Lung microvascular endothelial cell (primary cell): ENCODE measurements around the gene RING1. TPM values are rescaled to one million over a fixed set of nuclear protein-coding genes. Genes with fewer than 3 reads are reported as not detected.

ENCODE experiments used
- DNase-seq, 2 donors: peaks; one replicate each; pipeline versions ENCODE4 v3.0.0 to v3.0.0-alpha.2; 2010; ENCODE audit warnings: low read depth in 2 of 2
- total RNA-seq: library from RNA; depleted of rRNA; stranded (reverse); fragments of >200 nt; gene quantifications from 2 replicates; pipeline ENCODE4 v1.2.1, GENCODE V29; 2014

Gene RING1
- total RNA-seq, result 14.4 and 22.8 TPM in 2 replicates

GRCh38 chr6:33208091-33208967, at the start of gene RING1:
TSS of gene RING1 (plus strand) at chr6:33208500. CDS start at chr6:33208823, 323 bp downstream.
- peak; percentile 80 to 86 for DNase-seq

GRCh38 chr6:33160096-33160495, 48.2 kb upstream of the RING1 start:
- no peak for DNase-seq

DNA sequence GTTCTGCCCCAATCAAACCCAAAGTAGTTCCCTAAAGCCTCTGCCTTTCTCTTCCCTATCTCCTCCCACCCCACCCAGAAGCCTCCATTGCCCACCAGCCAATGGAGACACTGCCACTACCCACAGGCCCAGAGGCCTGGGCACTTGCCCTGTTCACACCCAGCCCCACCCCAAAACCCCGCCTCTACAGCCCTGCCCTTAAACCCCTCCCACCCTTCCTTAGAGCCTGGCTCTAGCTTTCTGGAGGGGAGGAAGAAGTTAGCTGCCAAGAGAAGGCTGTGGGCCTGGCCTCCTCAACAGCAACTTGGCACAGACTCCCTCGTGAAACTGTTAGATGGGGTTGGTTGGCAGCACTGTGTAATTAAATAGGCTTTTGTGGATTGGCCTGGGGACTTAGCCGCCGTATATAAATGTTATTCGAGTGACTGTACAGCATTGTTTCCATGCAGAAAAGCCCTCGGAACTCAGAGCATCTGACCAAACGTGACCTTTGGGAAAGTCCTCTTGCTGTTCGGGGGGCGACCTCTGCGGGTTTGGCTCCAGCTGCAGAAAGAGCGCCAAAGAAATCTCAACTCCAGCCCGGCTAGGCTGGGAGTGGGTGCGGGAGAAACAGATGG, 47.5 kb upstream of the RING1 start:
- no peak for DNase-seq

DNA sequence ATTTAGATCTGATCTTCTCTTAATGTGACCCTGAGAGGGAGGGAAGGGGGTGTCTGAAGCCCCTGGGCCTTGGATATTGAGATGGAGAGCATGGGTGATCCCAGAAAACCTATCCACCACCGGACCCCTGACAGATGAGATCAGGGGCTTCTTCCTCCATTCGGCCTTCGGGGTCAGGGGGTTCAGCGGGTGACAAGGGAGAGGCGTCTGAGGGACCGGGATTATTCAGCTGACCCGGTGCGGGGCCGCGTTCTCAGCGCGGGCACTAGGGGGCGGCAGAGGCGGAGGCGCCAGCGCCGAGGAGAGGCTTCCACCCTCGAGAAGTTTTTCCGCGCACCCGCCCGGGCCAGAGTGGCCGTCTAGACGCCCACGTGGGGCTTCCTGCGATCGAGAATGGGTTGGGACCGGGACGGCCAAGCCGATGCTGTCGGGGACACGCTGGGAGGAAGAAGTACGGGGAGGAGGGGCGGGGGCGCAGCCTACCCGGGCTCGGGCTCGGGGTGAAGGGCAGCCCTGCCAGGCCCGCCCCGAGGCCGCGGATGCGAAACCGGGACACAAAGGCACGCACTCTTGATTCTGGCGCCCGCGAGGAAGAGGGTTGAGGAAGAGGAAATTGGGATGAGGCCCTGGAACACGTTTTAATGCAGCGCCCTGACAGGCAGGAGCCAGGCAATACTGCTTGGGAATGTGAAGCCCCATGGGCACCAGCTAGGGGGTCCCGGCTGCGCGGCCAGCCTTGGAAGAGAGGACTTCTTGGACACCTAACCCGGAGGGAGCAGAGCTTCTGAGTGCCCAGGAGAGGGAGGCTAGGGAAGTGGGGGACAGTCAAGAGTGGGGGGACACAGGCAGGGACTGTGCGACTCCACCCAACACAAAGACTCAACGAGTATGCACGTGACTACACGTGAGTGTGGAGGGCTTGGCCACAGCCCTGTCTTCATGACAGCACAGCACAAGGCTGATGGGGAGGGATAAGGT, 46.7 kb upstream of the RING1 start:
- peak; percentile 60 to 61 for DNase-seq

DNA sequence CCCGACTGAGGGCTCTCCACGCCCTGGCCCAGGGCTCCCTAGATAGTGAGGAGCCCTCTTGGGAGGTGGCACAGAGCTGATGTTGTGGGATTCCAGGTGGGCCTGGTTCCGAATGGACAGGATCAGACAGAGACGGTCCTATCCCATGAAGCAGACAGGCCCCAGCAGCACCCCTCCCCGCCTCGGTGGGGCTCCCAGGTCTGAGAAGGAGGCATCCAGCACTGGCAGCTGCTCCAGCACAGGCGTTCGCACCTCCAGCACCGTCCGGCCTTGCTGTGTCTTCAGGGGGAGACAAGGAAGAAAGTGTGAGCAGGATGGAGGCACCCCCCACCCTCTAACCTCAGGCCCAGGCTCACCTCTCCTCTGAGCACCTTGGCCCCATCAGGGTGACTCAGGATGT, 44.8 kb upstream of the RING1 start:
- DNase-seq, result no peak

DNA sequence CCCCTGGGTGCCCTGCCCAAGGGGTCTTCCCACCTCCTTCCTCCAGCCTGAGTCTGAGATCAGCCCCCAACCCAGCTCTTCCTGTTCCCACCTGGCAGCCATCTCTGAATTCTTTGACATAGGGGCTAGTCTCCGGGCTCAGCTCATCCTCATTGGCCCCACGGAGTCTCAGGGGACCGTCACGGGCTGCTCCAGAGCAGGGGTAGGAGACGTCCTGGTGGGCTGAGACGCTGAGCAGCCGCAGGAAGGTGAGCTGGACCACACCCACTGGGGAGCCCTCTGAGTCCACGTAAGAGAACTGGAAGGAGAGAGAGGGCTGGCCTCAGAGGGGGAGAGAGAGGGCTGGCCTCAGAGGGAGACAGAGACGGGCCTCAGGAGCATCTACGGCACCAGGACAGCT, 44.1 kb upstream of the RING1 start:
- no peak for DNase-seq

- no peak for DNase-seq
Measured at GRCh38 chr6:33164665-33165373, 43.5 kb upstream of the RING1 start.

DNA sequence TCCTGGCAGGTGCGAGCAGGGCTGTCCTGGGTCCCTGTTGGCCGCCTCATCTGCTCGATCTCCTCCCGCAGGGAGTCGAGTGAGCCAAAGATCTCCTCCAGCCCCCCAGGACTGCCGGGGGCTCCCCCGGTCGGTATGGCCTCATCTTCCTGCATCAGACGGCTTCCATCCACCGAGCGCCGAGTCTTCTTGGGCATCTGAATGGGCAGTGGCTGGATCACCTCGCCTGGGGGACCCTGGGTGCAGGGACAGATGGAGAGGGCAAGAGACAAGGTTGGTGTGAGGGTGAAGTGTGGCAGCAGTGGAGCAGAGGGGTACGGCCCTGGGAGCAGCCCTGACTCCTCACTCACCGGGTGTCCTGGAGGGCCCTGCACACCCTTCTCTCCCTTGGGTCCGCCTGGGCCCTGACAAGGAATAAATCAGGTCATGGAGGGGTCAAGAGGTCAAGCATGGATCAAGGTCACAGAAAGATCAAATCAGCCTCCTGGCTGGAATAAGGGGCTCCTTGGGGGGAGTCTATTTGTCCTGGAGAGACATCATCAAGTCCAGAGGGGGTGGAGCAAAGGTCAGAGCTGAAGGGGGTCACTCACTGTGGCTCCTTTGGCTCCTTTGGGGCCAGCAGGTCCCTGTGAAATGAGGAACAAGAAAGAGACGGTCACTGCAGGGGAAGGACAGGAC, 42.6 kb upstream of the RING1 start:
- no peak for DNase-seq

DNA sequence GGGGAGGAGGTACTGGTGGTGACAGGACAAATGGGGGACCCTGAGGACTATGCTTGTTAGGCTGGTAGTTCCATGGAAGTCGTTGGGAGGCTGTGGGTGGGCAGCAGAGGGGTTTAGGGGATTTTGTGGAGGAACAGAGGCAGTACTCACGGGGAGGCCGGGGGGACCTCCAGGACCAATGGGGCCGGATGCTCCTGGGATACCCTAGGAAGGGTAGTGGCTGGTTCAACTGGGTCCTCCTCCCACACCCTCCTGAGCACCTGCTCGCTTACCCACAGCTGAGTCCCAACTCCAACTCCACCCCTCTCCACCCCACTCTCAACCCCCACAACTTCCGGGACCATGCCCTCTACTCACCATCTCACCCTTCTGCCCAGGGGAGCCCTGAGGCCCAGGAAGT, 41.9 kb upstream of the RING1 start:
- no peak for DNase-seq

GRCh38 chr6:33166811-33167210, 41.5 kb upstream of the RING1 start:
- no peak for DNase-seq

- DNase-seq, result no peak
Measured at GRCh38 chr6:33167374-33168283, 40.7 kb upstream of the RING1 start.

- DNase-seq, result no peak
Measured at GRCh38 chr6:33168284-33168601, 40.1 kb upstream of the RING1 start.

GRCh38 chr6:33168639-33169038, 39.7 kb upstream of the RING1 start:
- no peak for DNase-seq

DNA sequence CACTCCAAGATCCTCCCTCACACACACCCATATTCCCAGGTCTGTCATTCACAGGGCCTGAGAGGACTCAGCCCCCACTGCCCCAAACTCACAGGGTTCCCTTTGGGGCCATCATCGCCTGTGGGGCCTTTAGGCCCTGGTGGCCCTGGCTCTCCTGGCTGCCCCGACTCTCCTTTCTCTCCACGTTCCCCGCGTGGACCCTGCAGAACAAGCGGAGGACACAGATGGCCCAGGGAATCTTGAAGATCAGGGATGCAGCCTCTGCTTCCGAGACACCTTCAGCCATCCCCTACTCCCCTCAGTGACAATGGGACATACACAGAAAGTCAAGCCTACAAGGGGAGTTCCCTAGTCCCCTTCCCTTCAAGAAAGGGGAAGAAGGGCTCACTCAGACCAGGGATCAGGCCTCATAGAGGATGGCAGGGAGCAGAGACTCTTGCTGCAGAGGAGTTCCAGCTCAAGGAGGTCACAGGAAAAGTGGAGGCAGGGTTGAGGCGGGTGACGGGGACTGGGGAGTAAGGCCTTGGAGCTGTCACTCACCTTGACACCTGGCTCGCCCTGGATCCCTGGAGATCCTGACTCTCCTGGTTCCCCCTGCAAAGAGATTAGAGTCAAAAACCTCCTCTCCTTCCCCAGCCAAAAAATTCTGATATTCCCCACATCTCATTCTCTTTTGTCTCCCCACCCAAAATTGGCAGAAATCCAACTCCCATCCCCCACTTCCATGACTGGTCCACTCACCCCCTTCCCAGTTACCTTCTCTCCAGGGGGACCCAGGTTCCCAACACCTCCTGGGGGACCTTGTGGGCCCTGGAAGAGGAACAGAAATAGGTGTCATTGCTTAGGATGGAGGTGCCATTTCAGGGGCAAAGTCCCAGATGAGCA, 38.8 kb upstream of the RING1 start:
- no peak for DNase-seq

- DNase-seq, result no peak
Measured at GRCh38 chr6:33170176-33171015, 37.9 kb upstream of the RING1 start.

- no peak for DNase-seq
Measured at GRCh38 chr6:33171016-33171879, 37.1 kb upstream of the RING1 start.
